NCI-H774 (cell line): ENCODE data around the gene PPP1R1B.
"Not testable (repeated sequence)": the region's sequence is repeated elsewhere in the genome, so short reads cannot be mapped to it uniquely, and the experiment has no call there.

Experiments used
- DNase-seq: peaks from one replicate; lab custom pipeline; 2025; lab: John Stamatoyannopoulos, UW

Gene PPP1R1B

DNA sequence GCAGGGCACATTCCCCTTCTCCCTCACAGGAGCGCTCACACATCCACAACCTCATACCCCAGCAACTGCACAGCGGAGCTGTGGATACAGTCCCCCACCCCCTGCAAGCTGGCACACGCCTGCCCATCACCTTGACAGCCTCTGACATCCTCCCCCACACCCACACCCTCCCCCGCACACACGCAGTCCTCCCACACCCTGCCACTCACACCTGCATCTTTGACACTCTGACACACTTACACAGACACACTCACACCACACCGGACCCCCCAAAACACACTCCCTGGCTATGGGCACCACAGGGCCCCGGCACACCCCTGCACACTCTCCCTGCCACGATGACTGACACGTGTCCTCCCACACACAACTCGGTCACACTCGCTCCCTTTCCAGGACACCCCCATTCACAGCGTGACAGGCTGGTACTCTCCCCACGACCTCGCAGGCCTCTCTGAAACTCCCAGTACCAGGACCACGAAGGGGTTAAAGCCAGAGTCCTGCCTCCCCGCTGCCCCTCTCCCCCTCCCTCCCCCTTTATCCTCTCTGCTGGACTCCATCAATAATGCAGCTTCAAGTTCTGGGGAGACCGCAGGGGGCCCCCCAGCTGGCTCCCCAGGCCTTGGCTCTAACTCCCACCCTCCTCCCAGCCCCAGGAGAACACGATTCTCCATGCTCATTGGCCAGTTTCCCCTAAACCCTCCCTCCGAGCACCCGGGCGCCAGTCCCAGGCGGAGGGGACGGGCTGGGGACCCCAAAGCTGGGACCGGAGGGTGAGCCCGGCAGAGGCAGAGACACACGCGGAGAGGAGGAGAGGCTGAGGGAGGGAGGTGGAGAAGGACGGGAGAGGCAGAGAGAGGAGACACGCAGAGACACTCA lies at the start of gene PPP1R1B:
TSS of gene PPP1R1B (plus strand) at position 782 of the 876 bp plus-strand sequence. CDS start 441 bp downstream, outside the sequence.
- no peak for DNase-seq

DNA sequence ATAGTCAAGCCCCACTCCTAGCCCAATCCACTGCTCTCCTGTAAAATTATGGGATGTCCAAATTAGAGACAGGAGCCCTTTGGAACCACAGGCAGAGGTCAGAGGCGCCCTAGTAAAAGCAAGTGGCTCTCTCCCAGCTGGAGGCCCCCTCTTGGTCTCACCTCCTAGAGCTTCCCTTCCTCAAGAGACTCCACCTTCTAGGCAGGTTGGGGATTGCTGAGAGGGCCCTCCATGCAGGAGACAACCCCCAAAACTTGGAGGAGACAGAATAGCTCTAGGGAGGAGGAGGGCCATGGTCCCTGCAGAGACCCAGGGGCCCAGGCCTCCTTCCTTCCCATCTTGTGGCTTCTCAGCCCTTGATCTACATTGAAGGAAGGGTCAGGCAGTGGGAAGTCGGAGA lies 48.5 kb upstream of the PPP1R1B start:
- no peak for DNase-seq

DNA sequence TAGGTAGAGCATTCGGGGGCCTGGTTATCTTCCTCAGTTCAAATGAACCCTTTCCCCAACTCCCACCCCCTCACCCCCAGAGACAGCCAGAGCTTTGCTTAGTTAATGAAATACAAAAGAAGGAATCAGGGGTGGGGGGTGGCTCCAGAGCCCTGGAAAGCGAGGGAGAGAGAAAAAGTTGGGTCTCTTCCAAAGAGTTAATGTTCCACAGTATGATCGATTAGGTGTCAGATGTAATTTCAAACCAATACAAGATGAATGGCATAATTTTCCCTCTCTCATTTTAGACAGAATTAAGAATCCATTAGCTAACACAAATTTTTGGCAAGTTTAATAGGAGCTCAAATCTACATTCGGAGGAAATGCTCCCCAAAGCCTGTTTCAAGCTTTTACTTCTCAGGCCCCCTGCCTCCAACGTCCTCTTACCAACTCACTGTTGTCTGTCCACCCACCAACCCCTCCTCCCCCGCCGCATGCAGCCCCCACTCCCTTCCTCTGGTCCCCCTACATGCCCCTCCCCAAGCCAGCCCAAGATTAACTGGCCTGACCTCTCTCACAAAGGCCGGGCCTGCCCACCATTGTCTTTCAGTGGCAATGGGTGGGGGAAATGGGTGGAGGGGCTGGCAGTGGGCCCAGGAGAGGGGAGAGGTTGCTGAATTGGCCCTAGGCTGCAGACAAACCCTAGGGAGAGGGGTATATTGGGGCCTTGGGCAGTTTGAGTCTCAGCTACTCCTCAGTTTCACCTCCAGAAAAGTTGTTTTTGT lies 47.3 kb upstream of the PPP1R1B start:
- DNase-seq = no peak

DNA sequence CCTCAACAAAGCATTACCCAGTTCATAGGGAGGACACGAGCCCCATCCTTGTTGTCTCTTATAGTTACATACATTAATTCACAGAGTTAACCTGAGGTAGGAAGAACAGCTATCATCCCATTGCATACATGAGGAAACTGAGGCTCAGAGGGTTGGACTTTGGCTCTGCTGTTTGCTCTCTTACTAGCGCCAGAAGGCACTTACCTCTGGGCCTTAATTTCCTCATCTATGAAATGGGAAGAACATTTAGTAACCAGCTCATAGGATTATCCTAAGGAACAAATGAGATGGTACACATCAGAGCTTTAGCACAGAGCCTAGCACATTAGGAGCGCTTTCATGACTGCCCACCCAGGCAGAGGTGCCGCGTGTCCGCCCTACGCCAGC lies 46.7 kb upstream of the PPP1R1B start:
- no peak for DNase-seq

DNA sequence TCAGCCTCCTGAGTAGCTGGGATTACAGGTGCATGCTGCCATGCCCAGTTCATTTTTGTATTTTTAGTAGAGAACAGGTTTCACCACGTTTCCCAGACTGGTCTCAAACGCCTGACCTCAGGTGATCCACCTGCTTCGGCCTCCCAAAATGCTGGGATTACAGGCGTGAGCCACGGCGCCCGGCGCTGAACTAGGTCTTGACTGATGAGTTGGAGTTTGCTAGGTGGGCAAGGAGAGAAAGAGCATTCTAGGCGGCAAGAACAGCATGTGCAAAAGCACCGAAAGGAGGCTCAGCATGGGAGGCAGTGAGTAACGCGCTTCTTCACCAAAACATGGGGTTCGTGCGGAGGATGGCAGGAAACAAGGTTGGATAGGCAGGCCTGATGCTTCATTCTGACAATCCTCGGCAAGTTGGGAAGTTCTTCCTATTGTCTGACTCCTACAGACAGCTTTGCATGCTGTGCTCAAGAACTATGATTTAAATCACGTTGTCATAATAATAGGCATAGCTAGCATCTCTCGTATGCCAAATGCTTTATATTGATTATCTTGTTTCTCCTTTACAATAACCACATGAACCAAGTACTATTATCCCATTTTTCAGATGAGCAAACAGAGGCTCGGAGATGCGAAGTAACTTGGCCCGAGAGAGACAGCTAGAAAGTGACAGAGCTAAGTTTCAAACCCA lies 45.5 kb upstream of the PPP1R1B start:
- no peak for DNase-seq

DNA sequence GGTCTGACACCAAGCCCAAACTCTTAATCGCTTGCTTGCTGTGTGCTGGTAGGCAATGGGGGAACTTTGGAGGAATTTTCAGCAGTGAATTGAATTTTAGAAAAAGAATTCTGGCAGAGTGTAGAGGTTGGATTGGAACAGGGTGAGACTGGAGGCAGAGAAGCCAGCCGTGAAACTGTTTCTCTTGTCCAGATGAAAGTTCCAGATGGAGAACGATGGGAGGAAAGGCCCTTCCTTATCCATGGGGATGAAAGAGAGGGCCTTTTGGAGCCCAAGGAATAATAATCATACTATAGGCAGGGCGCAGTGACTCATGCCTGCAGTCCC lies 45.0 kb upstream of the PPP1R1B start:
- DNase-seq = no peak

DNA sequence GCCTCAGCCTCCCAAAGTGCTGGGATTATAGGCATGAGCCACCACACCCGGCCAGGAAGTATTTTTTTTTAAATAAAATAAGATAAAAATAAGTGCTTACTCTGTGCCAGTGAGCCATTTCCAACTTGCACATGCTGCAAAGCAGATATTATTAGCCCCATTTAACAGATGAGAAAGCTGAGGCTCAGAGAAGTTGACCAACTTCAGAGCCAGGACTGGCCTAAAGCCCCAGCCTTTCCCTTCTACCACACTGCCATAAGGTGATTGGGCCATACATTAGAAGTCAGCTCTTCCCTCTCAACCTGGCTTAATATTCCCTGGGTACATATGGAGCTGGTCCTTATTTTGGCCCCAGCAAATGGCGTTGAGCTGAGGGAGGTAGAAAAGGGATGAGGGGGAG lies 44.1 kb upstream of the PPP1R1B start:
- no peak for DNase-seq

DNA sequence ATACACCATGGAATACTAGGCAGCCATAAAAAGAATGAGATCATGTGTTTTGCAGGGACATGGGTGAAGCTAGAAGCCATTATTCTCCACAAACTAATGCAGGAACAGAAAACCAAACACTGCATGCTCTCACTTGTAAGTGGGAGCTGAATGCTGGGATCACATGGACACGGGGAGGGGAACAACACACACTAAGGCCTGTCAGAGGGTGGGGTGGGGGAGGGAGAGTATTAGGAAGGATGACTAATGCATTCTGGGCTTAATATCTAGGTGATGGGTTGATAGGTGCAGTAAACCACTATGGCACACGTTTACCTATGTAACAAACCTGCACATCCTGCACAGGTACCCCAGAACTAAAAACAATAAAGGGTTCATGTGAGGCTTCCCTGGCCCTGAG lies 36.6 kb upstream of the PPP1R1B start:
- not testable (repeated sequence) for DNase-seq

DNA sequence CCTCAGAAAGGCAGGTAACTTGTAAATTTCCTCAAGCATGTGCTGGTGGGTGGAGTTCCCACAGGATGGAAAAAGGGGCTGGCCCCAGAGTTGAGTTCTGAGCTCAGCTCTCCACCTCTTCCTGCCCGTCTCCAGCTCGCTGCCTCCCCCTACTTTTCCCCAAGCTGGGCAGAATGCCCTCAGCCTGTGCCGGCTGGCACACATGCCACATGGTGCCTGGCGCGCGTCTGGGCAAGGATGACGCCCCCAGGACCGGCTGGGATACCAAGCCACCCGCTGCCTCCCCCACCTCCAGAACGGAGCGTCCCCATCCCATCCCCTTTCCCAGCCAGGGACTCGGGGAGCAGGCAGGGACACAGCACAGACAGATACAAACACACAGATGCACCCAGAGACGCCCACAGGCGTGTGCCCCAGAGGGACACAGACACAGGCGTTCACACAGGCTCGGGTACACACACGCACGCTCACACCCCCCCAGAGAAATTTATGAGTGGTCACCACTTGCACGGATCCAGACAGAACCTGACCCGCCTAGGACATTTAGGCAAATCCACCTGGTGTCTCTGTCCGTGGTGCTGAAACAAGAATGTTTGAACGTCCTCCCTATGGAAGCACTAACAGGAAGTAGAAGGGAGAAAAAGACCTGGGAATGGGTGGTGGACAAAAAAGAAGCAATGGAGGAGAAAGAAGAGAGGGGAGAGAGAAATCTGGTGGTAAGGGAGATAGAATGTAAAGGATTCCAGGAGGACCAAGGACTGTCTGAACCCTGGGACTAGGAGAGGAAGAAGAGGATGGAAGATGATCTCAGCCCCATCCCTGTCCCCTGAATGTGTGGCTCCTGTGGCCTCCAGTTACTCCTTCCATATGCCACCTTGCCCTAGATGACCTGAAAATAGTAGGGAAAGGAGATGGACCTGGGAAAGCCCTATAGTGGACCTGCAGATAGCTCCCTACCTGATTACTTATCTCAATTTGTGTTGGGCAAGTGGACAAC lies 34.5 kb upstream of the PPP1R1B start:
- DNase-seq = peak; percentile 66

DNA sequence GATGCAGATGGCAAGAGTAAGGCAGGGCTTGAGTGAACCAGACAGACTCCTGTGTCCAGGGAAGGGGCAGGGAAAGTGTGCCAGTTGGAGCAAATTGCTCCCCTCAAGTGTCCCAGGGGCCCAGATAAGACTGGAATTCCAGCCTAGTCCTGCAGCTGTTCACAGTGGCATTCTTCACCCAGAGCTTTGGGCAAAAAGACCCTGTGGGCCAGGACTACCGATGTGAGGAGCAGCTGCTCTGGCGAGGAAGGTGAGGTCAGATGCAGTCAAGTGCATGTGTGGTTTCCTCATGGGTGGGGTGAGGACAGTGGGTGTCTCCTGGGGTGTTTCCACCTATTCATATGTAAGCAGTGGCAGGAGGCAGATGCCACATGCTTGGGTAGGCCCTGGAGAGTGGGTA lies 33.4 kb upstream of the PPP1R1B start:
- DNase-seq = no peak

DNA sequence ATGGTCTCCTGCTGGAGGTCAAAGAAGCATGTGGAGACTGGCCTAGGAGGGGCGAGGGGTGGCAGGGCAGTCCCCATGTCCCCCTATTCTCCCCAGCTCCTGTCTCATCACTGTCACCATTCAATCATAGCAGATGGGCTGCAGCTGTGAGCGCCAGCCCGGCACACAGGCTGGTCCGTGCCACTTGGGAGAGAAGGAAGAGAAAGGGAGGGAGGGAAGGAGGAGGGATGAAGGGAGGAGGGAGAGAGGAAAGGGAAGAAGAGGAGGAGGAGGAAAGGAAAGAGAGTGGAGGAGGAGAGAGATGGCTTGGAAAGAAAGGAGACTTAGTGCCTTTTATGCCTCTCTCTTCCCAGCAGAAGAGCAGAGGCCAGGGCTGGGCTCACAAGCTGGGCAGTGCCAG lies 31.5 kb upstream of the PPP1R1B start:
- DNase-seq = no peak

DNA sequence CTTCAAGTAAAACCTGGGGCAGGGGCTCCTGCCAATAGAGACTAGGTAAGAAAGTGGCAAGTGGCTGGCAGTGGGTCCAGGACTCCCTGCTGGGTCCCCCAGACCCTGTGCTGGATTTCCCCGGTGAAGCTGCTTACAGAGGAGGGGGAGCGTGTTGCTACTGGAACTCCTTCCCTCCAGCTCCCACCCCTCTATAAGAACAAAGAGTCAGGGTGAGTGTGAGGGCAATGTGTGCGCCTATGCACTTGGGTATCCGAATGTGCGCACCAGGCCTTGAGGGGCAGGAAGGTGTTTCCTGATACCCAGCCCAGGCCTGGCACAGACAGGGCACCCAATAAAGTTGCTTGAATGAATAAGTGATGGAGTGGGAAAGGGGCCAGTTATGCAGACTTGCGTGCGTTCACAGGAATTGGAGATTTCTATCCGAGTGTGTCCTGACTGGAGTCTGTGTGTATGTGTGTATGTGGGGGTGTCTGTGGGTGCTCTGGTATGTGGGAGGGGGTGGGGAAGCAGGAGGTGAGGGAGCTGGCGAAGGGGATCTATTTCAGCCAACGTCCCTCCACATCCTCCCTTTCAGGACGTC lies 30.7 kb upstream of the PPP1R1B start:
- DNase-seq = no peak

DNA sequence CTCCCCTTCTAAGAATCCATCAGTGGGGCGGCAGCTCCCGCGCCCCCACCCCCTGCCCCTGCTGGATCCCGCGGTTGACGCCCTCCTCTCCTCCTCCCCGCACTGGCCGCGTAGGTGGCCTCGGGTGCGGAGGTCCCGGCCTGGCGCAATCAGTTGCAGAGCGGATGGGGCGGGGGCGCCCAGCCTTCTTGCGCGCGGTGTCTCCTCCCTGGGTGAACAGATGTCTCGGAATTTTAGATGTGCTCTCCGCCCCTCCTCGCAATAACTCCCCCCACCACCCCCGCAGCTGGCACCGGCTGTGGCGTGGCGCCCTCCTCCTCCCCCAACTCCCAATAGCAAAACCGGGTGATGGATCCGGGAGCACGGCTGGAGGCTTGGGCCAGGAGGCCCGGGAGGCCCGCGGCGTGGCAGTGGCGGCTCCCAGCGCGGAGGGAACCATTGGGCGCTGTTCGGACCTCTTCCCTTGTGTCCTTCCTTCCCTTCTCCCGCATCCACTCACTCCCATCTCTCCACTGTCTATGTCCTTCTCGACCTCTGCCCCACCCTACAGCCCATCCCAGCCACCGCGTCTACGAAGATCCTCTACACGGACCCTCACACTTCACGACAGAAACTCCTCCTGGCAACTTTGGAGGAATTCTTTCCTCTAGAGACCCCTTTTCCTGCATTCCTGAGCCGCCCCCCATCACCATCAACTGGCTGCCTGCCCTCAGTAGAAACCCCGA lies 30.0 kb upstream of the PPP1R1B start:
- DNase-seq = no peak

DNA sequence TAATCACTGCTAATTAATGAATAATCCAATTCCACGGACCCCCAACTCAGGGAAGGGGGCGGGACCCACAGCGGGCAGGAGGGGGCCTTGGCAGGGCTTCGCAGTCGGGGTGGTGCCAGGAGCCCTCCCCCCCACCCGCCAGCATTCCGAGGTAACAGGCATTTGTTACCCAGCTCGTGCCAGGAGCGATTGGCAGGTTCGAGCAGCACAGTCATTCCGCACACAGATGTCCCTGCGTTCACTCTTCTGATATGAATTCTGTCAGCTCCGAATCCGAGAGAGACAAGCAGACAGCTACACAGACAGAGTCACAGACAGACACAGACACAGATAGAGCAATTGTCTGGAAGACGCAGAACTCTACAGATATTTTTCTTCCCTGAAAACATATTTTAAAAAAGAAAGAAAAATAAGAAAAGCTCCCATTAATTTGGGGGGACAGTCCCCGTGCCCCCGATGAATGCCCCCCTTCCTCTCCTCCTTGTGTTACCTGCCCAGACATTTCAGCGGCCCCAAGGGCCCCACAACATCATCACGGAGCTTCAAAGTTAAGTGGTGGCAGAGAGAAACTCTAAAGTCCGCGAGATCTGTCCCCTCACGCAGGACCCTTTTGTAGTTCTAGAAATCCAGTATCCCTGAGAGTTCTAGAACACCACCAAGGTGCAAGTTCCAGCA lies 29.2 kb upstream of the PPP1R1B start:
- no peak for DNase-seq

DNA sequence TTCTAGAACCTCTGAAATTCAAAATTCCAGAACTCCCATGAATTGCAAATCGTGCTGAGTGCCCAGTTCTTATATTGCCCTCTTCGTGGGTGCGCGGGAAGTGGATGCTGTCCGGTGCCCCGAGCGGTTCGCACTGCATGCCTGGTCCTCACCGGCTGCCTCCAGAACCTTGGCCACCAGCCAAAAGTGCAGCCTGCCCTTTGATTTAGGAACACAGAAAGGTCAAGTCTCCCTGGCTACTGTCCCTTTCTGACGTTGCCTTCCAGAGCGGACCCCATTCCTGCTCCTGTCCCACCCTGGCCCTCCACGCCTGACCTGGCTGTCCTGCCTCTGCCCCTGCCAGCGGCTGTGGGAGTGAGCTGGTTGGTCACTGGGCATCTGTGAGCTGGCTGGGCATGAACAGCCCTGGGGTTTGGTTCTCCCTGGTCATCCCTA lies 28.7 kb upstream of the PPP1R1B start:
- DNase-seq = peak; percentile 15

DNA sequence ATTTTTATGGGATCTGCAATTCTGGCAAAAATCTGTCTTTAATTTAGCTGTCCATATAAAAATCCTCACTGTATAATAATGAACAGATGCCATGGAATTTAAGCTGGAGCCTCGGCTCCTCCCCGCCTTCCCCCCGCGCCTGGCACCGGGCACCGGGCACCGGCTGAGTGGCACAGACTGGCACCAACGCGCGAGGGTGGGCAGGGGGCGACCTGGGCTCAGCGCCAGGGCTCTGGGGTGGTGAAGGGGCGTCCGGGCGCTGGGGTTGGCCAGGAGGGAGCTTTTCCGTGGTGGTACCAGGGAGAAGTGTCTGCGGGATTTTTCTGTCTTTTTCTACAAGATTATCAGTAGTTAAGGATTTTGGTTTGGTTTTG lies 28.1 kb upstream of the PPP1R1B start:
- no peak for DNase-seq

DNA sequence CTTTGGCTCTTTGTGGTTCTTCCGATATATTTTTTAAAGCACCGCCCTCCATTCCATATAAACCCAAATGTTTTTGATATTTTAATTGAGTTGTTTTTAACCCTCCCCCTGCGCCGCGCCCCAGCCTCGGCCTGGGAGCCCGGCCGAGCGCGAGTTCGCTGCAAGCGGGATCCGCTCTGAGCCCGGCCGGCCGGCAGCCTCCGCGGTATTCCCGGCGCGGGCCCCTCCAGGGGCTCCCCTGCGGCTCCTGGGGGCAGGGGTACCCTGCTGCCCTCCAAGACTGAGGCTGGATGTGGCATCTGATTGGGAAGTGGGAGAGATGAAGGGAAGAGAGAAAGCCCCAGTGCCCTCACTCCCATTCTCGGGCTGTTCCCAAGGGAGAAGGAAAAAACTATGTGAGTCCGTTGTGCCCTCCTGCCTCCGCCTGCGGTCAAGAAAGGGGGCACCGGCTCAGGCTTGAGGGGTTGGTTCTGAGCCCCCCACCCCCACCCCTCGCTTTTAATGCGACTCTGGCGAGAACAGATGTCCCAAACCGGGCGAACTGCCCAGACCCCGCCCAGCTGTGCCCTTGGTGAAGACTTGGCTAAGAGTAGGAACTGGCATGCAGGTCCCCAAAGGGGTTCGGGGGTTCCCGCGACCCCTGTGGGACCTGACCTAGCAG lies 27.6 kb upstream of the PPP1R1B start:
- DNase-seq = no peak

DNA sequence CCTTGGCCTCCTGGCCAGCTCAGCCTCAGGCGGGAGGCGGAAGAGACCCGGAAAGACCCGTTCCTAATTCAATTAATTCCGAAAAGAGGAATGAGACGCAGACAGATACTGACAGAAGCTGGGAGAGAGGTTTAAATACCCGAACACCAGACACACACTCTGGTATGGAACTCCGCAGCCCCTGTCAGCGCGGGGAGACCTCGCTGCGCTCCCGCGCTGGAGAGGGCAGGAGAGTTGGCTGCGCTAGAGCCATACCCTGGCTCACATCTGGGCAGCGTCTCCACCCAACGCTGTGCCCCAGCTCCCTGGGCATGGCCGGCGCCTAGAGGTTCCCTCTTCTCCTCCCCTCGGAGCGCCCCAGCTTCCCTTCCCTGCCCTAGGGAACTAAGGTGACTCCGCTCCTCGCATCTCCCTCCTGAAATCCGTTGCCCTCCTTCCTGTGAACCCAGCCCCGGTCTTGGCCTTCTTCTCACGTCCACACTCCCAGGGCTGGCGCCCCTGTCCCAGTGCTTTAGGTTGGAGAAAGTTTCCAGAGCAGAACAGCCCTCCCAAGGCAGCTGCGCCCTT lies 27.0 kb upstream of the PPP1R1B start:
- DNase-seq = no peak
